Dermis microvascular lymphatic vessel endothelial cell (primary cell): Measurements from ENCODE around the gene SCN1B. TPM values are rescaled to one million over a fixed set of nuclear protein-coding genes. Genes with fewer than 3 reads are reported as not detected.

Experiments used
- DNase-seq, 2 donors: peaks; one replicate each; pipeline versions ENCODE4 v3.0.0 to v3.0.0-alpha.2; 2010; ENCODE audit warnings: low read depth in 2 of 2
- total RNA-seq: library from RNA; depleted of rRNA; stranded (reverse); fragments of >200 nt; gene quantifications from 2 replicates; pipeline ENCODE4 v1.2.1, GENCODE V29; 2014

The SCN1B gene
- total RNA-seq, 1 donor from 2014 or later: 5.0 TPM

GRCh38 chr19:35053667-35054293, 23.5 kb downstream of the SCN1B start:
- DNase-seq: no peak

GRCh38 chr19:35054626-35055025, 24.4 kb downstream of the SCN1B start:
- DNase-seq: no peak

- DNase-seq: no peak
These were observed 25.5 kb downstream of the SCN1B start for GRCh38 chr19:35055715-35056179.

- no peak for DNase-seq
These were observed 26.3 kb downstream of the SCN1B start for GRCh38 chr19:35056513-35057063.

GRCh38 chr19:35058370-35058769, 28.1 kb downstream of the SCN1B start:
- no peak for DNase-seq

GRCh38 chr19:35059006-35059798, 28.9 kb downstream of the SCN1B start:
- no peak for DNase-seq

- DNase-seq: no peak
These were observed 29.5 kb downstream of the SCN1B start for GRCh38 chr19:35059799-35060091.

- no peak for DNase-seq
These were observed 30.0 kb downstream of the SCN1B start for GRCh38 chr19:35060160-35060855.

- no peak for DNase-seq
These were observed 31.5 kb downstream of the SCN1B start for GRCh38 chr19:35061583-35062373.

- DNase-seq: no peak
These were observed 32.7 kb downstream of the SCN1B start for GRCh38 chr19:35062942-35063341.

GRCh38 chr19:35063940-35064818, 33.9 kb downstream of the SCN1B start:
- DNase-seq: peak in 1 of 2 donors; percentile 16

GRCh38 chr19:35065574-35065973, 35.3 kb downstream of the SCN1B start:
- no peak for DNase-seq

- no peak for DNase-seq
These were observed 35.9 kb downstream of the SCN1B start for GRCh38 chr19:35066121-35066520.

- peak; percentile 57 to 75 for DNase-seq
These were observed 36.7 kb downstream of the SCN1B start for GRCh38 chr19:35066691-35067563.

- DNase-seq: no peak
These were observed 38.8 kb downstream of the SCN1B start for GRCh38 chr19:35068941-35069634.

GRCh38 chr19:35069696-35070095, 39.4 kb downstream of the SCN1B start:
- no peak for DNase-seq

GRCh38 chr19:35070471-35070870, 40.2 kb downstream of the SCN1B start:
- DNase-seq: no peak

- DNase-seq: no peak
These were observed 43.2 kb downstream of the SCN1B start for GRCh38 chr19:35073516-35073915.

- DNase-seq: no peak
These were observed 43.7 kb downstream of the SCN1B start for GRCh38 chr19:35073941-35074340.
